ENCODE data around the gene TSPAN18.

The TSPAN18 gene

GRCh38 chr11:44804449-44805437, 78.0 kb downstream of the TSPAN18 start:
- DNase-seq, result no peak

- DNase-seq, result no peak
Measured at GRCh38 chr11:44805596-44805995, 78.8 kb downstream of the TSPAN18 start.

GRCh38 chr11:44808053-44808753, 81.4 kb downstream of the TSPAN18 start:
- DNase-seq, result no peak

GRCh38 chr11:44809283-44809682, 82.5 kb downstream of the TSPAN18 start:
- no peak for DNase-seq

GRCh38 chr11:44811841-44812448, 85.2 kb downstream of the TSPAN18 start:
- DNase-seq, result no peak

GRCh38 chr11:44812971-44813370, 86.2 kb downstream of the TSPAN18 start:
- DNase-seq, result no peak

- no peak for DNase-seq
Measured at GRCh38 chr11:44813401-44813800, 86.6 kb downstream of the TSPAN18 start.

GRCh38 chr11:44814881-44815592, 88.3 kb downstream of the TSPAN18 start:
- DNase-seq, result no peak

GRCh38 chr11:44815917-44816456, 89.2 kb downstream of the TSPAN18 start:
- DNase-seq, result no peak

- no peak for DNase-seq
Measured at GRCh38 chr11:44816761-44817160, 90.0 kb downstream of the TSPAN18 start.

- no peak for DNase-seq
Measured at GRCh38 chr11:44817207-44817949, 90.6 kb downstream of the TSPAN18 start.

GRCh38 chr11:44818110-44818509, 91.3 kb downstream of the TSPAN18 start:
- DNase-seq, result no peak

- DNase-seq, result no peak
Measured at GRCh38 chr11:44819346-44819745, 92.6 kb downstream of the TSPAN18 start.

- DNase-seq, result no peak
Measured at GRCh38 chr11:44822369-44822768, 95.6 kb downstream of the TSPAN18 start.

- DNase-seq, result peak; percentile 2
Measured at GRCh38 chr11:44823006-44823405, 96.2 kb downstream of the TSPAN18 start.

- no peak for DNase-seq
Measured at GRCh38 chr11:44823868-44824267, 97.1 kb downstream of the TSPAN18 start.

- DNase-seq, result no peak
Measured at GRCh38 chr11:44824300-44824704, 97.5 kb downstream of the TSPAN18 start.

GRCh38 chr11:44825058-44825785, 98.5 kb downstream of the TSPAN18 start:
- no peak for DNase-seq

GRCh38 chr11:44826922-44827643, 100.3 kb downstream of the TSPAN18 start:
- no peak for DNase-seq

- no peak for DNase-seq
Measured at GRCh38 chr11:44828296-44828695, 101.5 kb downstream of the TSPAN18 start.
